Measurements from ENCODE around the gene CBLC.

CBLC gene

GRCh38 chr19:44777715-44778347, at the start of gene CBLC:
Gene CBLC, plus strand, starts transcription at chr19:44777890. Its CDS starts 42 bp downstream, at chr19:44777932.
- DNase-seq = no peak

GRCh38 chr19:44728178-44728577, 49.5 kb upstream of the CBLC start:
- no peak for DNase-seq

- no peak for DNase-seq
These were observed 48.1 kb upstream of the CBLC start for GRCh38 chr19:44729516-44730033.

GRCh38 chr19:44731081-44731480, 46.6 kb upstream of the CBLC start:
- no peak for DNase-seq

GRCh38 chr19:44731622-44732021, 46.1 kb upstream of the CBLC start:
- no peak for DNase-seq

DNA sequence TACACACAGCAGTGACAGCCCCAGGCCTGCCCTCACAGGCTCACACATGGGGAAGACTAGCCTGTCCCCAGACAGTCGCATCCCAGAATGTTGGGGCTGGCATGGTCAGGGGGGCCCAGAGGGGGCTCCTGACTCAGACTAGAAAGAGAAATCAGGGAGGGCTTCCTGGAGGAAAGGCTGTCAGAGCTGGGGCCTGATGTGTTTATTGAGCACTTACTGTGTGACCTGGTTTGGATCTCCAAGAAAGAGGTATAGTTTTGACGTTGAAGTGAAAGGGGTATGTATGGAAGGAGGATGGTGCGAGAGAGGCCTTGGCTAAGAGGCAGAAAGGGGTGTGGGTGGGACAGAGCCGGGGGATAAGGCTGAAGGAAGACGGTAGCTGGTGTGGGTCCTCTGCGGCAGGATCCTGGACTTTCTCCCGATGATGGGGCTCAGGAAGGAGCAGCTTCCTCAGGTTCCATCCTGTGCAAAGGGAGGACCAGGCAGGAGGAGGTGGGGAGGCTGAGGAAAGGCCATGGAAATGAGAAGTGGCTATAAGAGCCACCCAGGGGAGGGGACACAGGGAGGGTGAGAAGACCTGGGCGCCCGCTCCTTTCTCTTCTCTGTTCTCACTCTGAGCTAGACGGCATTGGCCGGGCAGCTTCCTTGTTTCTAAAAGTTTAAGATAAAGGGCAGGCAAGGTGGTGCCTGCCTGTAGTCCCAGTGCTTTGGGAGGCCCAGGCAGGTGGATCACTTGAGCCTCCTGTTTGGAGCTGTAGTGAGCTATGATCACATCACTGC, 45.3 kb upstream of the CBLC start:
- no peak for DNase-seq

GRCh38 chr19:44734357-44734756, 43.3 kb upstream of the CBLC start:
- DNase-seq = no peak

- no peak for DNase-seq
These were observed 42.7 kb upstream of the CBLC start for GRCh38 chr19:44735011-44735410.

DNA sequence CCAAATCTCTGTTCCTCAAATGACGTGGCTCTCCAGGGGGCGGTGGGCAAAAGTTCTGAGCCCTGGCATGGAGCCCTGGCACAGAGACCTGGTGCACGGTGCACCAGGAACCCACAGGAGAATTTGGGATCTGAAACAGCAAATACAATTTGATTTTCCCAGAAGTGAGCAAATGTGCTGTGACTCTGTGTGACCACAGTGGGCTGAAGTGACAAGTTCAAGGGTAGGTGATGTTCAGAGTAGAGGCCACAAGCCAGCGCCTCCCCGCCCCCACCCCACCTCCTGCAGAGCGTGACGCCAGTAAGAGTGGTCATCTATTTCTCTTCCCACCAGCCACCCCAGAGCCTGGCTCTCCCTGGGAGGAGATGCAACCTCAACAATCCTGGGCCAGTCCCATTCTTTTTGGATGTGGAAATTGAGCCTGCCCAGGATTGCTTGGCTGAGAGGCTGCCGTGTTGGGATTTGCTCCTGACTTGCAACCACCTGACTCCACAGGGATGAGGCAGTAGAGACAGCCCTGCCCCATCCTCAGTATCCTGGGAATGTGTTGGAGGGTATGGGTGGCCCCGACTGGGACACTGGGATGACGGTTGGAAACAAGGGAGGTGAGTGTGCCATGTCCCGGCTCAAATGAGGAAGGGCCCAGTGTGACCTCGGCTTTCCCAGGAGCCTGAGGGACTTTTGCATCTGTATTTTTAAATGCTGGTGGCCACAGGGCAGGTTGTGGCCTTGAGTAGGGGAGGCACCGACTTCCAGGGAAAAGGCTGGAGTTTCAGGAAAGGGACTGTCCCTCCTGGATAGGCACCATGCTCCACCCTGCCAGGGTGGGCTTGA, 40.2 kb upstream of the CBLC start:
- DNase-seq = no peak

- no peak for DNase-seq
These were observed 39.6 kb upstream of the CBLC start for GRCh38 chr19:44738136-44738535.

DNA sequence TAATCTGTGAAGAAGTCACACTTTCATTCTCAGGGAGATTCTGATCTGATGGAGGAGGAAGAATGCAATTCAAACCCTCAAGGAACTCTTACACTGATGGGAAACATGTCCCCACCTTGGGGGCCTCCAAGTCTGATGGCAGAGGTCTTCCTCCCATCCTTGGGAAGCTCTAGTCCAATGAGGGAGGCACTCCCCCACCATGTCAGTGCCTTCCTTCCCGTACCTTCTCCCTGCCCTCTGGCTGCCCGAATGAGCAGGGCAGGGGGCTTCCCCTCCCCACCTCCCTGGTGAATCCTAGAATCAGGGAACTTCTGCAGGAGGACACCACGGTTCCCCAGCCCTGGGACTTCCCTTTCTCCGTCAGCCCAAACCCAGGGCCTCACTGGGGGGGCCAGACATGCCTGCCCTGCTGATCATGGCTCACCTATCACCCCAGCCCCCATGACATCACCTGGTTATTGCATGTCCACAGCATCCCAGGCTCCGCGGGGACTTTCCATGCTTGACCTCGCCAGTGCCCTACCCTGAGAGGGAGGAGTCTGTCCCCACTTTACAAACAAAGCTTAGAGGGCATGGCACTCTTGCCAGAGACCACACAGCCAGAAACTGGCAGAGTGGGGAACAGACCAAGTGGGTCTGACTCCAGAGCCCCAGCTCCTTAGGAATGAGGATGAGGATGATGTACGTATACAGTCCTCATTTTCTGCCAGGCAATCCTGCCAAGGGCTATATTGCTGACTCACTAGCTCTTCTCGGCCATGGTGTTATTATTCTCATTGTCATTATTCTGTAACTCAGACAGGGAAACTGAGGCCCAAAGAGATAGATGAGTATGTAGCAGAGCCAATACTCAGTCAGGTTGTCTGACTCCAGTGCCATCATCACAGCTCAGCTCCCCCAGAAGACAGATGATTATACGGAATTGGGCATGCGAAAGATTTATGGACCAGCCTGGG, 38.8 kb upstream of the CBLC start:
- no peak for DNase-seq

DNA sequence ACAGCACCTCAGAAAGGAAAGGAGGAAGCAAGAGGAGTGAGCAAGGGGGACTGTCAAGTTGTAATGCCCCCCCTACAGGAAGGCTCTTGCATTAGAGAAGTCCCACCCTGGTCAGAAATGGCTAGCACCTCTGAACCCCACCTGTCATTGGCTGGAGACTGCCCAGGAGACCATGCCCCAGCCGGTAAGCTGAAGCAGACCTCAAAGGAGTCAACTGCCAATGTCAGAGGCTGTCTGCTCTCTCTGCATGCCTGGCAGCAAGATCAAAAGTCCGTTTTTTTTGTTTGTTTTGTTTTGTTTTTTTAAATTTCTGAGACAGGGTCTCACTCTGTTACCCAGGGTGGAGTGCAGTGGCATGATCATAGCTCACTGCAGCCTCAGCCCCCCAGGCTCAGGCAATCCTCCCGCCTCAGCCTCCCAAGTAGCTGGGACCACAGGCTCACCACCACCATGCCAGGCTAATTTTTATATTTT, 37.3 kb upstream of the CBLC start:
- DNase-seq = no peak

- no peak for DNase-seq
These were observed 36.4 kb upstream of the CBLC start for GRCh38 chr19:44741258-44741731.

DNA sequence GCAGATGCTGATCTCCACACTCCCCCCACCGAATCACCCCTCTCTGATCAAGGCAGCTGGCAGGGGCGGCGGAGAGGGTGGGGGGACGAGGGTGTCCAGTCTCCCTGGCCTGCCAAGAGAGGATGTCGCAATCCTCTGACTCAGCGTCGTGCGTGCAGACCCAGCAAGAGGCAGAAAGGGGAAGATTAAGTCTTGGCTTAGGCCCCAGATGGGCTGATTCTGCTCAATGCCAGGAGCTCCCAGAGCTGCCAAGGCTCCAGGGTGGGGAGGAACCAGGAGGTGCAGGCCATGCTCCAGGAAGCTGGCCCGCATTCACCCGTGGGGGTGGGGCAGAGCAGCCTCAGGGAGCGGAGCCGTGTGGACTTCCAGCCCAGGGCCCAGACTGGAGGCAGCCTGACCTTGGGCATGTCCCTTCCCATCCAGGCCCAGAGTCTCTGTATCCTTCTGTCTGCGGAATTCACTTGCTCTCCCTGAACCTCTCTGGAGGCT, 35.8 kb upstream of the CBLC start:
- DNase-seq = peak; percentile 32

- no peak for DNase-seq
These were observed 35.2 kb upstream of the CBLC start for GRCh38 chr19:44742330-44743061.

DNA sequence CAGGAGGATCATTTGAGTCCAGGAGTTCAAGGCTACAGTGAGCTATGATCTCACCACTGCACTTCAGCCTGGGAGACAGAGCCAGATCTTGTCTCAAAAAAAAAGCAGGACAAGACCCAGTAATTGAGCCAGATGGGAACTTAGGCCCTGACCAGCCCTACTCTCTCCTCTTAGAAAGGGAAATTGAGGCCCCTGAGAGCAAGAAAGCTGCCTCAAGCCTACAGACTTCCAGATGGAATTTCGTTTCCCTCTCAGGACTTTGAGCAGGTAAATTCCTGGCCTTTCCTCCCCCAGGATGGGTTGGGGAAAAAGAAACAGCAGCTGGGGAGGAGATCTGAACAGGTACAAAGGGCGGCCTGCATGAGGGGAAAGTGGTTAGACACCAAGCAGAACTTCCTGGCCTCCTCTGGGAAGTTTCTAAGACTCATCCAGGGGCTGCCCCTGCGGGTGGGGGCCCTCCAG, 32.8 kb upstream of the CBLC start:
- no peak for DNase-seq

DNA sequence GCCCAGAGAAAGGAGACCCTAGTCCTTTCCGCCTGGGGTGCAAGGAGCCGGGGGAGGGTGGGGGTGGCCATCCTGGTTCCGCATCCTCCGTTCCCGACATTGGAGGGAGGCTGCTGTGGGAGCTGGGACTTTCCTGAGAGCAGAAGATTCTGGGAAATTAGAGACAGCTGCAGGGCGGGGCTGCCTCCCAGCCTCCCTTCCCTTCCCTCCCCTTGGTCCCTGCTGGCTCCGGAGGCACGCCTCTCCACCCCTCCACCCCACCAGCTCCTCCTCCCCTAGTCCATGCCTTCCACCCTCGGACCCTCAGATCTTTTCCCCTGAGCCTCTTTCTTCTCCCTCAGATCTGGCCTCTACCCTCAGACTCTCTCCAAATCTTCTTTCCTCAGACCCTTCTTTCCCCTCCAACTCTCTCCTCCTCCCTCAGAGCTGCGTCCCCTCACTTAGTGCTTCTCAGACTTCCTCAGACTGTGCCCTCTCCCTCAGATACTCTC, 32.3 kb upstream of the CBLC start:
- DNase-seq = peak; percentile 21

DNA sequence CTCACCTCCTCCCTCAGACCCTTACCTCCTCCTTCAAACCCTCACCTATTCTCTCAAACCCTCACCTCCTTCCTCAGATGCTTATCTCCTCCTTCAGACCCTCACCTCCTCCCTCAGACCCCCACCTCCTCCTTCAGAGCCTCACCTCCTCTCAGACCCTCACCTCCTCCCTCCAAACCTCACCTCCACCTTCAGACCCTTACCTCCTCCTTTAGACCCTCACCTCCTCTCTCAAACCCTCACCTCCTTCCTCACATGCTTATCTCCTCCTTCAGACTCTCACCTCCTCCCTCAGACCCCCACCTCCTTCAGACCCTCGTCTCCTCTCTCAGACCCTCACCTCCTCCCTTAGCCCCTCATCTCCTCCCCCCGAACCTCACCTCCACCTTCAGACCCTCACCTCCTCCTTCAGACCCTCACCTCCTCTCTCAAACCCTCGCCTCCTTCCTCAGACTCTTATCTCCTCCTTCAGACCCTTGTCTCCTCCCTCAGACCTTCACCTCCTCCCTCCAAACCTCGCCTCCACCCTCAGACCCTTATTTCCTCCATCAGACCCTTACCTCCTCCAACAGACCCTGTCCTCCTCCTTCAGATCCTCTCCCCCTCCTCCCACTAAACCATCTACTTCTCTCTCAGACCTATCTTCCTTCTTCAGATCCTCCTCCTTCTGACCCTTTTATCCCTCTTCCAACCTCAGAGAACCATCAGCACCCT, 31.6 kb upstream of the CBLC start:
- no peak for DNase-seq

- DNase-seq = no peak
These were observed 31.1 kb upstream of the CBLC start for GRCh38 chr19:44746616-44746945.

Data from NCI-H510A treated with DMSO at 0.1 percent for 48 hours (cell line).